Measurements from ENCODE around the gene CDH4. TPM values are rescaled to one million over a fixed set of nuclear protein-coding genes. Genes with fewer than 3 reads are reported as not detected.

The CDH4 gene
- total RNA-seq, 1 donor from 2014 or later = 1.1 TPM

DNA sequence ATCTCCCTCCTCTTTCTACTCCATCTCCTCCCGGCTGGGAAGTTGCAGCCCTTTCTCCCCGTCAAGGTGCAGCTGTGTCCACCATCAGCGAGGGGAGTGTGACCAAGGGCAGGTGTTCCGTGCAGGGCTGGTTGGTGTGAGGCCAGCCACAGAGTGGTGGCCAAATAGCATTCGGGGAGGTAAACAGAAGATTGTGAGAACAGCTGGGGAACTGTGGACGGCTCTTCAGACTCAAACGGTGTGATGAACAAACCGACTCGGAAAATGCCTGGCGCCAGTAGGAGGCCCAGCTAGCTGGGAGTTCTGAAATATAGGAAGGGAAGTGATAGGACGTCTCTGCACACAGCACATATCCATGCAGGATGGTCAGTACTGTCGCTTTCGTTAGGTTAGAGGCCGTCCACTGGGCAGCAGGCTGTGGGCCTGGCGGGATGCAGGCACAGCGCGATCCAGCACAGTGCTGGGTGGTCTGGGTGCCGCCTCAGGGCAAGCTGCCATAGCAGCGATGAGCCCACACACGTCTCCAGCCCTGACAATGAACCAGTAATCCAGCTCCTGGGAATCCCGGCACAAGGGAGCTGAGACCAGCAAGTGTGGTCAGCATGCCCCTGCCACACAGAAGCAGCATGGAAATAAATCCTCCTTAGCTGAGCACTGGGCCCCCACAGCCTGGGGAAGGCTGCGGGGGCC, 555.6 kb downstream of the CDH4 start:
- peak; percentile 64 for DNase-seq

DNA sequence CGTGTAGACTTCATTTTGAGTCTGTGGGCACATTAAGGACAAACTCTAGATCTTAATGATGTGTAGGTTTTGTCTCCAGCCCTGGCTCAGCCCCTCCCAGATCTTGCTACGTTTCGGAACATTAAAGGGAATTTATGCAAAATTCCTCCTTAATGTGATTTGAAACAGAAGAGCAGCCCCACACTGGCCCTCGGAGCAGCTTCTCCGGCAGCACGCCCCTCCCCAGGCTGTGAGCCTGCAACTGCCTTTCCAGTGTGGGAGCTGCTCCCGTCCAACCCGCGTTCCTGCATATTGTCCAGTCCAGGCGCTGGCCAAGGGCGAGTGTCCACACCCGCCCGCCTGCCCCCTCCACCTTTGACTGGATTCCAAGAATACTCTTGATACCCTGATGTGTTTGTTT, 556.4 kb downstream of the CDH4 start:
- peak; percentile 57 for DNase-seq

DNA sequence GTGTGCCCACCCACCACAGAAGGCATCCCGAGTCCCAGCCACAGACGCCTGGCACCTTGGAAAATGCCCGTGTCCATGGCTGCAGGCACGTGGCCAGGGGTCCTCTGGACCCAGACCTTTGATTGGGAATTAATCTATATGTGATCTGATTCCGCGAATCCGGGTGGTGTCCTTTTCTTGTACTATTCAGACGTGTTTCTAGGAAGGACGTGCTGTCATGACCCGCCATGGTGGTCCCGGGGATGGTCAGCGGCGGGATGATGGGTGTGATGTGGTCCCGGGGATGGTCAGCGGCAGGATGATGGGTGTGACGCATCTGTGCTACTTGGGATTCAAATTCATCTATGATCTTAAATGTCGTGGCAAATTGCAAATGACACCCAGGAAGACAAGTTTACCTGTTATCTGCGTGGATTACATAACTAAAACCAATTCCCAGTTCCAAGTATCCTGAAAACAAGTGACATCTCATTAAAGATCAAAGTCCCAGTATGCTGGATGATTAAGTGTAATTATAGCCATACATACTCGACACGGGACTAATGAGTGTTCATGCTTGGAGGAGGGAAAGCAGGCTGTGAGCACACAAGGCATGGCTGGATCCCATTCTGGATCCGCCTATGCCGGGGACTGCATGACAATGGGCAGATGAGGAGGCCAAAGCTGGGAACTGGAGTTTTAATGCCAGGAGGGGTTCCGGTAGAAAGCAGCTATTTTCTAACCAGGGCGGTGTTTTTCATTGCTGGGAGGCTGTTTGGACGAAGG, 557.1 kb downstream of the CDH4 start:
- DNase-seq = no peak

DNA sequence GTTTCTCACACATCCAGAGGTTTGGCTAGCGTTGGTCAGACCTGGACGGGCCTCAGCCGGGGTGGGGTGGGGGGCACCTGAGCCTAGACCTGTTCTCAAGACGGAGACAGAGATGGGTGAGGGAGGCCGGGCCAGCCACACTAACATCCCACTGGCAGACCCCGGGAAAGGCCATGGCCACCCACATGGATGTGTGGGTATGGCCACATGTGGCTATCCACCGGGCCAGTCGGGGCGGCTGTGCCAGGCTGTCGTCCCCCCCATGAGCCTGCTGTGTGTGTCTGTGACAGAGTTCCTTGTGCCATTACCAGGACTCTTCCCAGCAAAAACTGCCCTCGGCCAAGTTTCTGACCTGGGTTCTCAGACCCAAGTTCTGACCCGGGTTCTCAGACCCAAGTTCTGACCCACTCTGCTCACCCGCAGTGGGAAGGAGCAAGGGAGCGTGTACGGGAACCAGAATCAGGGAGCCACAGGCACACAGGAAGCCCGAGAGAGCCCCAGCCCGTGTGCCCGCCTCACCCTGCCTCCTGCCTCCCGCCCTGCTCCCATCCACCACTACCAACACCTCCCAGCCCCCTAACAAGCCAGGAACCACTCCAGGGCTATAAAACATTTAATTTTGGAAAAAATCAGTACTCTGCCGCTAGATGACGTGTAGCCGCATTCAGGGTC, 558.1 kb downstream of the CDH4 start:
- no peak for DNase-seq

DNA sequence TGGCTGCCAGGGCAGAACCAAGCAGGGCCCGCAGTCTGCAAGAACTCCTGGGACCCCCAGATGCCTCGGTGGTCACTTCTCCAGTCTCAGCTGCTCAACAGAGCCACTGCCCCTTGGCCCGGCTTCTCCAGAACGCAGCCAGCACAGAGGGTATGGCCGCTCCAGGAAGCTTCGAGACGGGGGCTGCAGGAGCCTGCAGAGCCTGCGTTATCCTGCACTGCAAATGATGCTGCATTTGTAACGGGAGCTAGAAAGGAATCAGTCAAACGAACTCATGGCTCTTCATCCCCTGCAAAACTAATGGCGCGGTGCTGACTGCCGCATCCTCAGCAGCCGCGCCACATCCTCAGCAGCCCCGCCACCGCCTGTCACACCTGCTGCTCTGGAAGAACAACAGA, 558.7 kb downstream of the CDH4 start:
- DNase-seq = no peak

DNA sequence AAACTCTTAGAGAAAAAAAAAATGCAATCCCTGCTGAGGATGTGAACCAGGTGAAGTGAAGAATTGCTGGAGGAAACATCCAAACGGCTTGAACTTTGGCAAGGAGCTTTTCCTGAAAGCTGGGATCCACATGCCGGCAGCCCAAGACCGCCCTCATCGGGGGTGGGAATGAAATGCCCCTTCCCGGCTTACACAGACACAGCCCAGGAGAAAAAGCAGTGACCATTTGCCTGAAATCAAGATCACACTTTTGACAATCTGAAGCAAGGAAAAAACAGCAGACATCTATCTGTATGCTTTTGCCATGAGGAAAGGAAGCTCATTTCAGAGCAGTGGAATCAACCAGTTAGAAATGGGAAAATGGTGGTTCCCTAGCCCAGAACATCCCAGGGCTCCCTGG, 559.1 kb downstream of the CDH4 start:
- DNase-seq = peak; percentile 41

DNA sequence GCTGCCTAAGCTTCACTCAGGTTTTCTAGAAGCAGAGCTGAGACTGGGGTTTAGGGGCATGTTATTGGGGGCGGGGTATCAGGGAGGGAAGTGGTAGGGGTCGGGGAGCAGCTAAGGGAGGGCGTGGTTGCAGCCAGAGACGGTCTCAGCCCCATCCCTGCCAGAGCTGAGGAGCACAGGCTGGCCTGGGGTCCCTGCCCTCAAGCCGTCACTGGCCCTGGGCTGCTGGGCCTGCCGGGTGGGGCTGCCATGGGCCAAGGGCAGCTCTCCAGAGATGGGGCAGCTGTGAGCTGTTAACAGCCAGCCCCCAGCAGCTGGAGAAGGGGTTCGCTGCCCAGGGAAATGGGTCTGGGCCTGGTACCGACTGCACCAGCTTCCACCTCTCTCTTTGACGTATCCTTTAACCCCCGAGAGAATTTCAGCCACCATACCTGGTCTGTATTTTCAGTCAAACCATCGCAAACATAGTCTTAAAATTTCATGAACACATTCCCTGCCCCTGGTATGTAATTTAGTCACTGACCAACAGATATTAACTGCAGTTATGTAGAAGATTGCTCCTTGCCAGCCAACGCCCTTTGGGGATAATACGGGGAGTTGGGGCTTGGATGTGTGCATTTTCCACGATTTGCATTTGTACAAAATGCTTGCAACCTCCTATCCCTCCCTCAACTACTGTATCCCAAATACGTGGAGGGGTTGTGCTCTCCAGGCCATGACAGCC, 560.2 kb downstream of the CDH4 start:
- no peak for DNase-seq

DNA sequence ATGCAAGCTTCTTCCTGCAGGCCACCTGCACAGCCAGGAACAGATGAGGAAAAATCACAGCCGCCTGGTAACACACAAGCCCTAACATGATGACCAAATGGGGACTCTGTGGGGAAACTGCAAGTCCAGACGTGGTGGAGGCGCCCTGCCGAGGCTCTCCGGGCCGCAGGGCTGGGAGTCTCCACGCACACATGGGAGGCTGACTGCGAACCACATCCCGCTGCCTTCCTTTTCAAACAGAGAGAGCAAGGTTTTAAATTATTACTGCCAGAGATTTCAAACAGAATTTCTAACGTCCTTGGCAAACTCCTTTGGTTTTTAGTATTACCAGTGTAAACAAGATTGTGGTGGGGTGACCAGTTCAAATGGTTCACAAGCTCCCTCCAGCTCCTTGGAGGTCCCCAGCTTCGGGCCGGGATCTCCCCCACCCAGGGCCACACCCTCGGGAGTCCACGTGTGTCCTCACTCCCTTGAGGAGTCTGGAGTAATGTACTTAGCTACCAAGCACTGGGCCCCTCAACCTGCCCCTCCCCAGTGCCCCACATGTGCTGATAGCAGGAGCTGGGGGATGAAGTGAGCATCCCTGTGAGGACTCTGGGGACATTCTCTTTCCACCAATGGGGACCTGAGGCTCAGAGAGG, 560.9 kb downstream of the CDH4 start:
- no peak for DNase-seq

DNA sequence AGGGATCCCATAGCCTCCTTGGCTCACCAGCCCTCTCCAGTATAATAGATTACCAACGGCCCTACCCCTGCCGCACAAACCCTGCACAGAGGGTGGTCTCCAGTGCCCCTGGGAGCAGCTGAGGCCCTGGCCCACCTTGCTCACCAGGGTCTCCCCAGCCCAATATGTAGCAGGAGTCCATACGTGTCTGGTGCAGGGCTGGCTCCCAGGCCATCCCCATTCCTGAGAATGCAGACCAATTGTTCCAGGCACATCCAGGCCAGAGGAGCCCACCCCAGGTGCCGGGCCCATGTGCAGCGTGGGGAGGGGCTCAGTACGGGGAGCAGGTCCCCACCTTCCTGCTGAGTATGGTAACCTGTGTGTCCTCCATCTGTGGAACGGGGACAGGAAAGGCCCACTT, 561.7 kb downstream of the CDH4 start:
- no peak for DNase-seq

DNA sequence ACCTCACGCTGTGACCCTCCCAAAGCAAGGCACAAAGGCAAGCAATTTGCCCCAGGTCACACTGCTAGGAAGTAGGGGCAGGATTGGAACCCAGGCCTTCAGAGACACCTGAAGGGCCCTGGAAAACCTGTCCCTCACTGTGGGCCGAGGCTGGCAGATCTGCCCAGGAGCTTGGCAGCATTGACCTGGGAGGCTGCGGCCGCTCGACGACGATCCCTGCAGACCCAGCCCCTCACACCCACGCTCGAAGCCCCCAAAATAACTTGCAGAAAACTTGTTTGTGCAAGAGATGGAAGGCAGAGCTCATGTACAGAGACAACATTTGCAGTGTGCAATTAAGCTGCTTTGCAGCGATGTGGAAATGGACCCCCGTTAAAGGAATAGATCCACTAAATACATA, 562.2 kb downstream of the CDH4 start:
- no peak for DNase-seq

DNA sequence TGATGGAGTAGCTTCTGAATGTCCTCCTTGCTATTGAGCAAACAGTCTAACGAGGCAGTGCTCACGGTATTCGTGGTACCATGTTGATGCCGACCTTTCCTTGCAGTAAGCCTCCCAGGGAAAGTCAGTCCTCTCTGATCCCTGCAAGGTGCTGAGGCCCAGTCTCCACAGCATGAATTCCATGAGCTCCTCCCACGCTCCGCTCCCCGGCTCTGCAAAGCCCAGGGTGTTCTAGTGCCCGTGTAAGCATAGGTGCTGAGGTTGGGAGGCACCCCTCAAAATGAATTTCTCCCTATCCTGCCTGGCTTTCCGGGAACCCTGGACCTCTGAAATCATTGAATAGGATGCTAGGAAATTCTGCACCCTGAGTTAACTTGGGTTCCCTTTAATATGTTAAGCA, 562.7 kb downstream of the CDH4 start:
- DNase-seq = no peak

DNA sequence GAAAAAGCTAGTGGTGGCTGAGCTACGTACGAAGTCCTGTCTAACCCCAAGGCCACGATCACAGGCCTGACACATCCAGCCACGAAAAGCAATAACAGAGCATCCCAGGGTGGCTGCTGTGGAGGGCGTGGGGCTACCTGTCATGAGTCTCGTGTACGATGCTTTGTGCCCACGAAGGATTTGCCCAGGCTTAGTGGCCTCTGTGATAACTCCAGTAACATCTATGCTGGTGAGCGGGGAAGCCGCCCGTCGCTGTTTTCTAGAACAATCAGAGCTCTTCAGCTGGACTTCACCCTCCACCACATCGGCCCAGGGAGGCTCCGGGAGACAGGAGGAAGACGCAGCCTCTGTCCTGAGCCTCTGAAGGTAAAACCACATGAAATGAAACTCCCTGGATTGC, 563.1 kb downstream of the CDH4 start:
- DNase-seq = no peak

DNA sequence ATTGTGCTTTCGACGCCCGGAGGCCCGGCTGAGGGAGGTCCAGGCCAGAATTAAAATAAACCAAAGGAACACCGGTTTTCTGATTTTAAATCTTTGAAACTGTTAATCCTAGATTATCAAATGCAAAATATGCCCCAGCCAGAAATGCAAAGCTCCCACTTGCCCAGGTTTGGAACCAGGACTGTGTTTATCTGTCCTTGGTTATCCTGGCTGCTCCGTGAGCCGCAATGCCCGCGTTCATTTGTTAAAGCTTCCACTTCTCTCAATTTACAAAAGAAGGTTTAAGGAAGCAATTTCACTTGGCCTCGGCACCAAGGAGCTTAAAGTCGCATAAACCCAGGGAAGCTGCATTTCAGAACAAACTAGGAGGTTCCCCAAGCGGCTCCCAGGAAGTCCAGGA, 563.6 kb downstream of the CDH4 start:
- DNase-seq = no peak

DNA sequence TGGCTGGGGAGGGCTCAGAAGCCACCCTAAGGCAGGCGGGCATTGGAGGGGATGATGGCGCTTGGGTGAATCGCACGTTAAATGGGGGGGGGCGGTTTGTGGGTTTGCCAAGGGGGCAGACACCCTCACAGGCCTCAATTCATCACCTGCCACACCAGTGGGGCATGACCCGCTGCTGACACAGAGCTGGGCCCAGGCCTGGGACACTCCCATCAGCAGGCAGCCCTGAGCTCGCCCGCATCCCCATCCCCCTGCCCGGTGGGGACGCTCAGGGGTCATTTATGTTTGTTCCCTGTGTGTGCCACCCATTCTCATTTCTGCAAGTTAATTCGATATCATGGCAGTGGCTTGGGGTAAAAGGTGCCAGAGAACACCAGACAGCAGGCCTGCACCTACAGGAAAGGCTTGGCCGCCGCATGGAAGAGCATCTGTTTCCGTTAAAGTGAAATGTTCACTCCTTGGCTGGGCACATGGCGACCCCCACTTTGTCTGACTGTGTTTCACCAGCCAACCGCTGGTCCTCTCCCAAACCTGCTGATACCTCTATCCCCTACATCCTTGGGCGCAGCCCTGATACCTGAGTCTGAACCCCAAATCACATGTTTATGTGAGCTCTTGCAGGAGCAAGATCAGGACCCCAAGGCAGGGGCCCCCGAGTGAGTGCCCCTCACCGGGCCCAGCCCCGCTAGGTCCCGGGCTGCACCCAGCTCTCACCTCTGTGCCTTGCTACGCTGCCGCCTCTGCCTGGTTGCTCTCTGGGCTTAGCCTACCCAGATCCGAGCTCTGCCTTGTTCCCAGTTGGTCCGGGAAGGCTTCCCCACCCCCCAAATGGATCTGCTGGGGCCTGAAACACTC, 564.8 kb downstream of the CDH4 start:
- no peak for DNase-seq

DNA sequence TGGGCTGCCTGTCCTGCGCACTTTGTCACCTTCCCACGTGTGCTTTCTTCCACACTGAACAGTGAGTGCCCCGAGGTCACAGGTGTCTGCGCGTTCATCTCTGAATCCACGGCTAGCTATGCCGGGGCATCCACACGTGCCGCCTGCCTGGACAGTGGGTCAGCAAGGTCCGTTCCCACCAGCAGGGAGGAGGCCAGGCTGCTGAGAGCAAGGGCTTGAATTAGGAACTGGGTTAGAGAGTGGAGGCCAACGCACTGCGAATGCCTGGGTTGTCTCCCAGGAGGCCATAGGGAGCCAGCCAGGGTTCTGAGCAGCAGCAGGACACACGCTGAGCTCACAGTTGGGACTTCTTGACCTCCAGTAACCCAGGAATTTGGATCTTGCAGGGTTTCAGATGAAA, 565.5 kb downstream of the CDH4 start:
- DNase-seq = no peak

DNA sequence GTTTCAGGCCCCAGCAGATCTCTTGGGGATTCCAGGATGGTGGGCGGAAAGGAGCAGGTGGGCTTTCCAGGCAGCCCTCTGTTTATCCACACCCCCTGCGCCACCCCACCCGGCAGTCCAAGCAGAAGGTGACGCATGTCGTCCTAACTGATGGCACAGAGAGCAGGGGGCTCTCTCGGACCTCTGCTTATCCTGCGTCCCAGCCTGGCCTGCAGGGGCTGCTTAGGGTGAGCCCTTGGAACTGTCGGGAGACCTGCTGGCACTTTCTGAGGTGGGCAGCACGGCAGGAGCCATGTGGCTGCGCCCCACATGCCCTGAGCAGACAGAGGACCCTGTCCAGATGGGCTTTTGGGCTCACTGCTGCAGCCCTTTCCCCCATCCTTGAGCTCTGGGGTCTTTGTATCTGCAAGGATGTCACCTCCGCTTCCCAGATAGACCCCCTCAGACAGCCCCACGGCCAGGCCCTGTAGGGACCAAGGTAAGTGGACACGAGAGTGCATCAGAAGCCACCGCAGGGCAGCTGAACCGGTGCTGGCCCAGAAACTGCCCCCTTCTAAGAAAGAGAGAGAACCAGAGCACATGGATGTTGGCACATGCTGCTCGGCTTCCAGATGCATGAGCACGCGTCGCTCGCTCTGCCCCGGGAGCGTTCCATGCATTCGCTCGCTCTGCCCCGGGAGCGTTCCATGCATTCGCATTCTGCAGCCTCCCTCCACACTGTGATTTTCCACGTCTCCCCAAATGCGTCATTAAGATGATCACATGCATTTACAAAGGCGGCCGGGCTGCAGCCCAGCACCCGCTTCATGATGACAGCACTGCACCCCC, 566.9 kb downstream of the CDH4 start:
- DNase-seq = no peak

DNA sequence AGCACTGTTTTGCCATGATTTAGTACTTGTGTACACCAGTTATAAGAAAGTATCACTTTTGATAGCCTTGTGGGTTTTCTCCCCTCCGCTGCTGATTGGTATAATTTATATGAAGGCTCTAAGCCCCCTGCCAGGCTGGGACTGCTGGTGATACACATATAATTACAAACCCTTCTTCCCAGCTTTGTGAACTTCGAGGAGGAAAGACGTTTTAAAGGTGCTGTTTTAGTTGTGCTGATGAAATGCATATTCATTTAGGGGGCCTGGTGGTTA, 567.4 kb downstream of the CDH4 start:
- DNase-seq = no peak

DNA sequence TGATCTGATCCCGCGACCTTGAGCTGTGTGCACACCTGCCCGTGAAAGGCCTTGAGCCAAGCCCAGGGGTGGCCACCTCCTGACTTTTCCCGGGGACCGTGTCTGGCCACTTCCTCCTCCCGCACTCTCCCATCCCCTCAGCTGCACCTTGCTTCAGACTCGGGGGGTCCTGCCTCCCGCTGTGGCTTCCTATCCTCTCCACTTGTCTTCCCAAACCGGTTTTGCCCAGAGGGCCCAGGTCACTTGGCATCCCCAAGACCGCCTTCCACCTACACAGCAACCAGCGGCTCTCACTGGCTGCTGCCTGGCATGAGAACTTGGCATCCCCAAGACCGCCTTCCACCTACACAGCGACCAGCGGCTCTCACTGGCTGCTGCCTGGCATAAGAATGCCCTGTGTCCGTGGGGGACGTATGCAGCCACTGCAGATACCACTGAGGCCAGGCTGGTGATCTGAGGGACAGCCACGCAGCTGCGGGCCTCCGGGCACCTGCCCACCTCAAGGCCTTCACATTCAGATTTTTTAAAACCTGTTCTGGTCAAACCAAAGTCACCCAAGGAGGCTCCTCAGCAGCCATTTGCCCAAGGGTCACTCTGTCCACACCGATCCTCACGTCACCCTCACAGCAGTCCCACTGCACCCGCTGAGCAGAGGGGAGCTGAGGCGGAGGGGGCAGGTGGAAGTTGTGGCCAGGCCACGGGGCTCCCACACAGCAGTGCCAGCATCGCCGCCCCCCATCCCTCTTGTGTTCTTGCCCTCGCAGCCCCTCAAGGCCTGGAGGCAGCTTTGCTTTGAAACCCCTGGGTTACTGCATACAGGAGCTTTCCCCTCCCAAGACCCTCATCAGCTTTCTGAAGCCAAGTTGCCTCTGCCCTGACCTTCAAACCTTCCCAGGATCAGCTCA, 568.1 kb downstream of the CDH4 start:
- no peak for DNase-seq

DNA sequence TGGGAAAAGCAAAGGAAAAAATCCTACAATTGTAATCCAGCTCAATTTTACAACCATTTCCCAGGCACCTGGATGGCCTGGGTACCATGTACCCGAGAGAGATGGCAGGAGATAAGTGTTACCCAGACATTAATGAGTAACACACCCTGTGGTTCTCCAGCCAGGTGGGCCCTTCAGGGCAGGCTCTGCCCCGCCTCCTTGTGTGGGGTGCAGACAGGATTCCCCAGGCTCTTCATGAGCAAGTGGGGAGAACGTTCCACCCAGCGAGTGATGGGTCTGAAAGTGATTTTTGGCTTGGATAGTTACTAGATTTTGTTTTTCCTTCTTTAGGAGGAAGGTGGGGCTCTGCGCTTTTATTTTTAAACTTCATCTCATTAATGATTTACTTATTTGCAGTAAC, 569.7 kb downstream of the CDH4 start:
- DNase-seq = no peak

DNA sequence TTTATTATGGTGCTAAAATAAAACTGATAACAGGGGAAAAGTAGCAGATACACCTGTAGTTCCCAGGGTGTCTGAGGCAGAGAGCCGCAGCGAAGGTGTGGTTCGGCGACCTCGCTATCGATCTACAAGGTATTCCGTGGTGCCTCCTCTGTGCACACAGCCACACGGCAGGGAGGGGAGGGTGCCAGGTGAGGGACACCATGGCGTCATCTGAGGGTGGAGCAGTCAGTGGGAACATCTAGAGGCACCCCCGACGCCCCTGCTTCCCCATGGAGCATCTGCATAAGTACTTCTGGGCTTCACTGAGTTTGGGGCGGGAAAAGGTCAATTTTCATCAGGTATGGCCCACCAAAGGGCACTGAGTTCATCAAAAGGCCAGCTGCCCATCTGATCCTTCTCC, 570.3 kb downstream of the CDH4 start:
- DNase-seq = no peak
